ENCODE results near the gene TMEM273. TPM values are rescaled to one million over a fixed set of nuclear protein-coding genes. Genes with fewer than 3 reads are reported as not detected.

TMEM273 gene
- total and polyA plus RNA-seq, 7 donors: 5.4 to 17.8 (median 11.0) TPM

DNA sequence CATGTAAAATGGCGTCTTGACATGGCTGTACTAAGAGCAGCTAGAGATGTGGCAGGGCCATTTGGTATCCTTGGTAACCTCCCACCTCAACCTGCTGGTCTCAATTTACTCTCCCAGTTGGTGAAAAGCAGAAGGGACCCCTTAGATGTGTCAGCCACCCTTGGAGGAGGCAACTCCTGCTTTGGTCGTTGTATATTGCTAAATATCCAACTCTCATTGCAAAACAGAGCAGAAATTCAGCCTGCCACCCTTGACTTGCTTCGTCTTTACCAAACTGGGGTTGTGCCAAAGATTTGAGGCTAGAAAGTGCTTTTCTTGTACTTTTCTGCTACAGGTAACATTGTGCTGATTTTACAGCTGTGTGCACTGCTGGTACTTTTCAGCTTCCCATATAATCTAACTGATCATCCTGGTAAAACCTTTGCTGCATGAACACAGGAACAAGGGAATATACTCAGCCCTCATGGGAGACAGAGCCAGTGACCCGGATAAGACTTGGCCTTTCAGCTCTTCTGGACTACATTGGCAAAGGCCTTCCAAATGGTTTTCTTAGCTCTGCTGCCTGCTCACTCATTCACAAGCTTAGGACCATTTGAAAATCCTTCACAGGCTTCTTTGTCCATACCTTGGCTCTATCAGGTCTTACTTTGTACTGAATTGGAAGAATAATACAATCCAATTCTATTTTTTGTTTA lies 70.7 kb downstream of the TMEM273 start:
- no peak for TF ChIP-seq POLR2A (IDR thresholded peaks at IDR 0.05)
- TF ChIP-seq, protein P1, sequence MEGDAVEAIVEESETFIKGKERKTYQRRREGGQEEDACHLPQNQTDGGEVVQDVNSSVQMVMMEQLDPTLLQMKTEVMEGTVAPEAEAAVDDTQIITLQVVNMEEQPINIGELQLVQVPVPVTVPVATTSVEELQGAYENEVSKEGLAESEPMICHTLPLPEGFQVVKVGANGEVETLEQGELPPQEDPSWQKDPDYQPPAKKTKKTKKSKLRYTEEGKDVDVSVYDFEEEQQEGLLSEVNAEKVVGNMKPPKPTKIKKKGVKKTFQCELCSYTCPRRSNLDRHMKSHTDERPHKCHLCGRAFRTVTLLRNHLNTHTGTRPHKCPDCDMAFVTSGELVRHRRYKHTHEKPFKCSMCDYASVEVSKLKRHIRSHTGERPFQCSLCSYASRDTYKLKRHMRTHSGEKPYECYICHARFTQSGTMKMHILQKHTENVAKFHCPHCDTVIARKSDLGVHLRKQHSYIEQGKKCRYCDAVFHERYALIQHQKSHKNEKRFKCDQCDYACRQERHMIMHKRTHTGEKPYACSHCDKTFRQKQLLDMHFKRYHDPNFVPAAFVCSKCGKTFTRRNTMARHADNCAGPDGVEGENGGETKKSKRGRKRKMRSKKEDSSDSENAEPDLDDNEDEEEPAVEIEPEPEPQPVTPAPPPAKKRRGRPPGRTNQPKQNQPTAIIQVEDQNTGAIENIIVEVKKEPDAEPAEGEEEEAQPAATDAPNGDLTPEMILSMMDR (IDR thresholded peaks at IDR 0.05): no peak
- no peak for TF ChIP-seq EP300 (IDR thresholded peaks at IDR 0.05)
- no peak for TF ChIP-seq POLR2AphosphoS5 (IDR thresholded peaks at IDR 0.05)
- intact Hi-C loops (cut with DNase I): loop anchor here (10.0 kb wide), 2 partner anchors 93 to 813 kb away; partner anchors contain the start of gene MAPK8
- no peak for DNase-seq
- Histone ChIP-seq H3K4me1 (peaks cover 0 to 28% (median 13%) of the 10 kb centered on the region in 4 donors), H3K9me3 (no peaks in the 10 kb centered on the region), H3K36me3 (no peaks in the 10 kb centered on the region), H3K4me3 (no peak overlapping the region), H3K27me3 (no peaks in the 10 kb centered on the region), H3K27ac (no peak overlapping the region)
- WGBS, 2 donors: 73 to 87% methylated on average over 4 of the region's 4 CpGs

DNA sequence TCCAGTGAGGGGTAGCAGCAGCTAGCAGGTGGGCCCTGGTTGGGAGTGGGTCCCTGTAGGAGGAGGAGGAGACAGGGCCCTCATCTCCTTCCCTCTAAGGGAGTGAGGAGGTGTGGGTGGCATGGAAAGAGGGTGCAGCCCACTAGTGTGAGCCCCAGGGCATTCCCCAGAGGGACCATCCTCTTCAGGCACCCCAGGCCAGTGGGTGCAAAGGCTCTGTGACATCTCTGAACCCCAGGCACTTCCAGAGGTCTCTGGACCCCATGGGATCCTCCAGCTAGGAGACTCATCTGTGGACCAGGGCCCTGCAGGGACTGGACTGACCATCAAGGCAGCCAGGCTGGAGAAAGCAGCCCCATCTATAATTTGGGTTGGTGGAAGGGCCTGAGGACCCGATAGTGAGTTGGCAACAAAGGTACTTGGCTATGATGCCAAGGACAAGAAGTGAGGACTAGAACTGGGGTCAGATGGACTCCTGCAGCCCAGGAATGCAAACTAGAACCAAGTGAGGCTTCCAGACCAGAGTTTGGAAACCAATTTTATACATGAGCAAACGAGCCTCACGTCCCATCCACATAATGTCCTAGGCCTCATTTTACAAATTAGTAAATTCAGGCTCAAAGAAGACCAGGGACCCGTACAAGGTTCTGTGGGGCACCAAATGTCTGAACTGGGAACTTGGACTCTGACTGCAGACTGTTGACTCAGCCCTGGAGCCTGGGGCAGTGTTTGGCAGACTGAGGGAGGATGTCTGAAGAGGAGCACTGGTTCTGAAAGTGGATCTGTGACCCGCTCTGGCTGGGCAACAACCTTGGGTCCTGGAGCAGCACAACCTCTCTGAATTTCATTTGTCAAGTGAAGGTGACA lies 71.4 kb downstream of the TMEM273 start:
- no peaks in the 10 kb centered on the region for H3K27me3 ChIP-seq
- H3K9me3 ChIP-seq: no peaks in the 10 kb centered on the region
- no peak for DNase-seq
- WGBS, 2 donors: 82 to 88% methylated on average over 5 of the region's 5 CpGs
- TF ChIP-seq POLR2A (IDR thresholded peaks at IDR 0.05): no peak
- TF ChIP-seq EP300 (IDR thresholded peaks at IDR 0.05): no peak
- intact Hi-C loops (cut with DNase I): loop anchor here (10.0 kb wide), 2 partner anchors 92 to 812 kb away; partner anchors contain the start of gene MAPK8
- no peaks in the 10 kb centered on the region for H3K36me3 ChIP-seq
- H3K4me3 ChIP-seq: no peak overlapping the region
- no peak overlapping the region for H3K27ac ChIP-seq
- peaks cover 0 to 35% (median 15%) of the 10 kb centered on the region in 4 donors for H3K4me1 ChIP-seq

DNA sequence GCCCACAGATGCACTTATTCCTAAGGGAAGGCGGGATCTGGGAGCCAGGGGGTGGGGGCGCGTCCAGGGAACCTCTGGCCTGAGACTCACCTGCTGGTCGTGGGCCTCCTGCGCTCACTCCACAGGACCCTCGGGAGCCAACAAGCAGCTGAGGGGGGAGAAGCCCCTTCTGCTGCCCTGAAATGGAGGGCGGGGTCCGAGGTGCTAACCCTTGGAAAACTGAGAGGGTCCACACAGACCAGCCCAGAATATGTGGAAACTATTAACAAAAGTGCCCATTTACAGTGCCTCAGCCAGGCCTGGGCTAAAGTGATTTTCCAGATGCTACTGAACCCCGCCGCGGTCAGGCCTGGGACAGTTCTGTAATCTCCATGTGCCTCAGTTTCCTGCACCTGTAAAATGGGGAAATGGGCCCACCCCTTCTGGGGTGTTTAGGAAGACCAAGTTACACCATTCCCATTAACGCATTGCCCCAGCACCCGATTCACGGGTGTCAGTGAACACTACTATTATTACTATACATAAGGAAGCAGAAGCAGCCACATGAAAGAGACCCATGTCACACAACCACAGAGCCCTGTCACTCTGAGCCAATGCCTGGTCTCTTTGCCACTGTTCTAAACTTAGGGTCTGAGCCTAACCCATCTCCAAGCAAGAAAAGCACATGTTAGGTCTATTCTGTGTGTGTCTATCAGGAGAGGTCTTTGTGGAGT lies 72.2 kb downstream of the TMEM273 start:
- H3K4me1 ChIP-seq: peaks cover 0 to 35% (median 15%) of the 10 kb centered on the region in 4 donors
- H3K27me3 ChIP-seq: no peaks in the 10 kb centered on the region
- TF ChIP-seq POLR2A (IDR thresholded peaks at IDR 0.05): no peak
- TF ChIP-seq, protein P1 (IDR thresholded peaks at IDR 0.05): no peak
- no peaks in the 10 kb centered on the region for H3K36me3 ChIP-seq
- H3K9me3 ChIP-seq: no peaks in the 10 kb centered on the region
- peak overlapping the region in 3 of 4 donors; percentile 65 to 77 (median 72) for H3K4me3 ChIP-seq
- intact Hi-C loops (cut with DNase I): loop anchor here (10.0 kb wide), 2 partner anchors 91 to 811 kb away; partner anchors contain the start of gene MAPK8
- H3K27ac ChIP-seq: peak overlapping the region in 3 of 4 donors; percentile 35 to 63 (median 62)
- WGBS, 2 donors: 75 to 82% methylated on average over 14 of the region's 14 CpGs
- DNase-seq: no peak

DNA sequence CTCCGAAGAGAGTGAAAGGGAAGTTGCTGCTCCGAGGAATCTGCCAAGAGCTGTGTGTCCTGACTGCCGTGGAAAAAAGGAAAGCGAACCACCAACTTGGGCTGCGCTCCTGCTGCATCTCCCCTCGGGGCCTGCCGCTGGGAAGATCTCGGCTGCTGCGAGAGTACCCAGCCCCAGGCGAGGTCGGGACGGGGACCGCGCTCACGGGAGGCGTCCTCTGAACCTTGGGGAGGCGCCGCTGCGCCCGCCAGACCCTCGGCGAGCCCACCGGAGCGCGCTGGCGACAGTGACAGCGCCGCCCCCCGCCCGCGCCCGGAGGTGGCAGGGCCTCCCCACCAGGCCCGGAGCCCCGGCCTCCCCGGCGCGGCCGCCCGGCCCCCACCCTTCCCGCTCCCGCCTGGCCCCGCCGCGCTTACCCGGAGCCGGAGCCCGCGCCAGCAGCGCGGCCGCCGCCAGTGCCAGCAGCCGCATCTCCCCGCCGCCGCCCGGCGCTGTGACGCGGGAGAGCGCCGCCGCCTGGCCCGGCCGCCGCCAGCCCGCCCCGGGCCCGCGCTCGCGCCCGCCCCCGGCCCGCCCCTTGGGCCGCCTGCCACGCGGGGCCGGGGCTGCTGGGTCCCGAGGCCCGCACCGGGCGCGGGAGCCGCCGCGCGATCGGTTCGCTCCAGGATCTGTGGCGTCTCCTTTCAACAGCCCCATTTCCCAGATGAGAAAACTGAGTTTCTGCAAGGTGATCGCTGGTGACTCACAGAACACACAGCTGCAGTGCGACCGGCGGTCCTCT lies 73.0 kb downstream of the TMEM273 start, which contains the start of gene VSTM4:
TSS of gene VSTM4 (minus strand) at position 508 of the 781 bp plus-strand sequence. CDS start at position 471, 37 bp downstream.
- peaks cover 0 to 43% (median 19%) of the 10 kb centered on the region in 4 donors for H3K4me1 ChIP-seq
- H3K27me3 ChIP-seq: no peaks in the 10 kb centered on the region
- H3K36me3 ChIP-seq: no peaks in the 10 kb centered on the region
- intact Hi-C loops (cut with DNase I): loop anchor here (10.0 kb wide), 2 partner anchors 90 to 810 kb away; partner anchors contain the start of gene MAPK8
- H3K27ac ChIP-seq: peak within 1 kb of the TSS; percentile 80 to 89 (median 86)
- DNase-seq: peak; percentile 80
- H3K9me3 ChIP-seq: no peaks in the 10 kb centered on the region
- TF ChIP-seq, protein P1 (IDR thresholded peaks at IDR 0.05): no peak
- no peak for TF ChIP-seq EP300 (IDR thresholded peaks at IDR 0.05)
- TF ChIP-seq POLR2A (IDR thresholded peaks at IDR 0.05): no peak
- peak in 1 of 4 donors; percentile 5 for TF ChIP-seq POLR2AphosphoS5 (IDR thresholded peaks at IDR 0.05)
- H3K4me3 ChIP-seq: peak within 1 kb of the TSS; percentile 54 to 77 (median 68)
- 4 to 8% methylated on average over 95 of the region's 95 CpGs for WGBS, 2 donors

Measured in sigmoid colon (tissue), 7 donors.